B cell (primary cell): ENCODE results near the gene AOPEP.

Experiments
- CTCF ChIP-seq: fragments of 200-600 bp; IDR thresholded peaks from one replicate; pipeline ENCODE4 v1.8.0; 2022; ENCODE audit warnings: antibody characterized with exemption, mild to moderate bottlenecking
- EZH2 ChIP-seq: IDR thresholded peaks from 2 replicates; pipeline ENCODE4 v1.6.1; 2012; ENCODE audit warnings: borderline replicate concordance, low read depth, mild to moderate bottlenecking, moderate library complexity, low read length; ENCODE audit not compliant: insufficient read depth, poor library complexity, severe bottlenecking

- no peak for TF ChIP-seq CTCF
- no peak for TF ChIP-seq EZH2
Measured at GRCh38 chr9:94743035-94743954, 16.8 kb downstream of the AOPEP start.
